ENCODE results near the gene KLHL29.

- TF ChIP-seq, protein P1, sequence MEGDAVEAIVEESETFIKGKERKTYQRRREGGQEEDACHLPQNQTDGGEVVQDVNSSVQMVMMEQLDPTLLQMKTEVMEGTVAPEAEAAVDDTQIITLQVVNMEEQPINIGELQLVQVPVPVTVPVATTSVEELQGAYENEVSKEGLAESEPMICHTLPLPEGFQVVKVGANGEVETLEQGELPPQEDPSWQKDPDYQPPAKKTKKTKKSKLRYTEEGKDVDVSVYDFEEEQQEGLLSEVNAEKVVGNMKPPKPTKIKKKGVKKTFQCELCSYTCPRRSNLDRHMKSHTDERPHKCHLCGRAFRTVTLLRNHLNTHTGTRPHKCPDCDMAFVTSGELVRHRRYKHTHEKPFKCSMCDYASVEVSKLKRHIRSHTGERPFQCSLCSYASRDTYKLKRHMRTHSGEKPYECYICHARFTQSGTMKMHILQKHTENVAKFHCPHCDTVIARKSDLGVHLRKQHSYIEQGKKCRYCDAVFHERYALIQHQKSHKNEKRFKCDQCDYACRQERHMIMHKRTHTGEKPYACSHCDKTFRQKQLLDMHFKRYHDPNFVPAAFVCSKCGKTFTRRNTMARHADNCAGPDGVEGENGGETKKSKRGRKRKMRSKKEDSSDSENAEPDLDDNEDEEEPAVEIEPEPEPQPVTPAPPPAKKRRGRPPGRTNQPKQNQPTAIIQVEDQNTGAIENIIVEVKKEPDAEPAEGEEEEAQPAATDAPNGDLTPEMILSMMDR (IDR thresholded peaks at IDR 0.05; ENCODE audit: extremely low read depth in 1 of 2, insufficient read depth in 1 of 2, low read depth in 1 of 2, low read length in 2 of 2): no peak
- TF ChIP-seq POLR2A (IDR thresholded peaks at IDR 0.05; ENCODE audit: low read depth, low read length) (no peak), POLR2AphosphoS5 (IDR thresholded peaks at IDR 0.05; ENCODE audit: insufficient read depth, low read depth, low read length) (no peak), FOS (IDR thresholded peaks at IDR 0.05; ENCODE audit: borderline replicate concordance, insufficient read depth, low read length) (no peak), JUN (IDR thresholded peaks at IDR 0.05; ENCODE audit: borderline replicate concordance, insufficient read depth, insufficient read length, low read depth) (no peak), MYC (IDR thresholded peaks at IDR 0.05; ENCODE audit: low read depth, low read length) (no peak), EZH2 (IDR thresholded peaks at IDR 0.05; ENCODE audit: borderline replicate concordance, low read depth, low read length, severe bottlenecking) (no peak)
- TF ChIP-seq, protein P2, sequence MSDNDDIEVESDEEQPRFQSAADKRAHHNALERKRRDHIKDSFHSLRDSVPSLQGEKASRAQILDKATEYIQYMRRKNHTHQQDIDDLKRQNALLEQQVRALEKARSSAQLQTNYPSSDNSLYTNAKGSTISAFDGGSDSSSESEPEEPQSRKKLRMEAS (IDR thresholded peaks at IDR 0.05; ENCODE audit: insufficient read depth, insufficient read length): no peak
Observed at GRCh38 chr2:23453836-23454460, 69.0 kb downstream of the KLHL29 start.

All from endothelial cell of umbilical vein (primary cell).